Stimulated activated CD8-positive, alpha-beta memory T cell treated with anti-CD3 and anti-CD28 coated beads, Interleukin-7, amount 100 ng/mL, for 48 hours (primary cell): Measurements from ENCODE around the gene CDH22.

Experiments
- DNase-seq, 2 donors: peaks; one replicate each; pipeline ENCODE4 v3.0.0-alpha.2; 2020; ENCODE audit warnings: low read depth in 1 of 2; ENCODE audit errors: extremely low read depth in 1 of 2

Gene CDH22

GRCh38 chr20:46303176-46303956 is 4.9 kb downstream of the CDH22 start:
- DNase-seq = no peak

- no peak for DNase-seq
Measured at GRCh38 chr20:46302106-46302505, 6.2 kb downstream of the CDH22 start.

- no peak for DNase-seq
Measured at GRCh38 chr20:46300281-46300680, 8.0 kb downstream of the CDH22 start.

GRCh38 chr20:46299078-46299477 is 9.2 kb downstream of the CDH22 start:
- DNase-seq = no peak

- no peak for DNase-seq
Measured at GRCh38 chr20:46298374-46298773, 9.9 kb downstream of the CDH22 start.

GRCh38 chr20:46296526-46297250 is 11.6 kb downstream of the CDH22 start:
- DNase-seq = no peak

GRCh38 chr20:46293084-46293483 is 15.2 kb downstream of the CDH22 start:
- no peak for DNase-seq

- DNase-seq = no peak
Measured at GRCh38 chr20:46291401-46291800, 16.9 kb downstream of the CDH22 start.

GRCh38 chr20:46289432-46289831 is 18.9 kb downstream of the CDH22 start:
- no peak for DNase-seq

GRCh38 chr20:46286977-46287376 is 21.3 kb downstream of the CDH22 start:
- no peak for DNase-seq

GRCh38 chr20:46286382-46286781 is 21.9 kb downstream of the CDH22 start:
- no peak for DNase-seq

GRCh38 chr20:46285740-46286139 is 22.6 kb downstream of the CDH22 start:
- DNase-seq = no peak

GRCh38 chr20:46285072-46285471 is 23.2 kb downstream of the CDH22 start:
- no peak for DNase-seq

- DNase-seq = no peak
Measured at GRCh38 chr20:46284040-46284427, 24.3 kb downstream of the CDH22 start.

GRCh38 chr20:46283426-46284039 is 24.8 kb downstream of the CDH22 start:
- no peak for DNase-seq

- DNase-seq = no peak
Measured at GRCh38 chr20:46282669-46283068, 25.6 kb downstream of the CDH22 start.

- no peak for DNase-seq
Measured at GRCh38 chr20:46279103-46279502, 29.2 kb downstream of the CDH22 start.

GRCh38 chr20:46277602-46278001 is 30.7 kb downstream of the CDH22 start:
- DNase-seq = no peak

GRCh38 chr20:46276531-46276930 is 31.8 kb downstream of the CDH22 start:
- no peak for DNase-seq

- DNase-seq = no peak
Measured at GRCh38 chr20:46275091-46275490, 33.2 kb downstream of the CDH22 start.

- DNase-seq = no peak
Measured at GRCh38 chr20:46273717-46274116, 34.6 kb downstream of the CDH22 start.
